PC-3 (cell line): ENCODE data around the gene PARP15. TPM values are rescaled to one million over a fixed set of nuclear protein-coding genes. Genes with fewer than 3 reads are reported as not detected.

Experiments used
- ATAC-seq: fragments of 200-7000 bp; cut with Tn5 transposase; 2 replicates; pipeline ENCODE4 v1.9.1; 2020; ENCODE audit warnings: mild to moderate bottlenecking, moderate library complexity
- BruUV-seq: library from RNA; stranded (reverse); fragments of 400-500 nt; replicated peaks from 2 replicates; lab custom pipeline; 2021; lab: Mats Ljungman, UMichigan
- CTCF ChIA-PET: fragments of 300-600 bp; sonication (Branson Sonifier 250); formaldehyde crosslinking; loops from one replicate; lab custom pipeline; 2022; ENCODE audit warnings: antibody characterized with exemption; lab: Charles Lee
- POLR2A ChIA-PET: fragments of 300-600 bp; sonication (Branson Sonifier 250); formaldehyde crosslinking; loops from one replicate; lab custom pipeline; 2022; ENCODE audit warnings: antibody characterized with exemption; ENCODE audit not compliant: unreplicated experiment; lab: Charles Lee
- DNase-seq: peaks from one replicate; pipeline ENCODE4 v3.0.0-alpha.2; 2015
- H2AFZ ChIP-seq: fragments of 300-600 bp; sonication (generic); 2 replicates; pipeline ENCODE4 v1.6.0; 2016; ENCODE audit warnings: antibody characterized with exemption, low read length
- H3F3A ChIP-seq: fragments of 300-600 bp; sonication (generic); one replicate; pipeline ENCODE4 v1.6.0; 2017; ENCODE audit warnings: antibody characterized with exemption, low read length, control low read depth, mild to moderate bottlenecking; ENCODE audit not compliant: unreplicated experiment
- H3K27ac ChIP-seq: fragments of 300-600 bp; sonication (generic); 2 replicates; pipeline ENCODE4 v1.5.1; 2016; ENCODE audit warnings: mild to moderate bottlenecking, low read length
- H3K27me3 ChIP-seq: fragments of 300-600 bp; sonication (generic); 2 replicates; pipeline ENCODE4 v1.6.1; 2016; ENCODE audit warnings: low read length, mixed read lengths
- H3K36me3 ChIP-seq: fragments of 300-600 bp; sonication (generic); 2 replicates; pipeline ENCODE4 v1.6.1; 2016; ENCODE audit warnings: low read depth, mixed run types, low read length, mixed read lengths
- H3K4me1 ChIP-seq: fragments of 300-600 bp; sonication (generic); 2 replicates; pipeline ENCODE4 v1.5.1; 2016; ENCODE audit warnings: low read length; ENCODE audit not compliant: insufficient read depth
- H3K4me2 ChIP-seq: fragments of 300-600 bp; sonication (generic); 2 replicates; pipeline ENCODE4 v1.6.0; 2016; ENCODE audit warnings: low read length
- H3K4me3 ChIP-seq: fragments of 300-600 bp; sonication (generic); 2 replicates; pipeline ENCODE4 v1.5.1; 2016; ENCODE audit warnings: mild to moderate bottlenecking, low read length, mixed read lengths
- H3K79me2 ChIP-seq: fragments of 300-600 bp; sonication (generic); 2 replicates; pipeline ENCODE4 v1.6.1; 2017; ENCODE audit warnings: low read length, mixed read lengths
- H3K9ac ChIP-seq: fragments of 300-600 bp; sonication (generic); 2 replicates; pipeline ENCODE4 v1.6.0; 2016; ENCODE audit warnings: mild to moderate bottlenecking, low read length
- H3K9me2 ChIP-seq: fragments of 300-600 bp; sonication (generic); replicated peaks from 2 replicates; pipeline ENCODE4 v1.6.1; 2016; ENCODE audit warnings: mixed run types, low read length, mixed read lengths
- H3K9me3 ChIP-seq: fragments of 300-600 bp; sonication (generic); 2 replicates; pipeline ENCODE4 v1.6.1; 2016; ENCODE audit warnings: low read length, mixed read lengths
- H4K20me1 ChIP-seq: fragments of 300-600 bp; sonication (generic); 2 replicates; pipeline ENCODE4 v1.6.1; 2016; ENCODE audit warnings: low read length, mixed read lengths
- EZH2 ChIP-seq: fragments of 300-600 bp; sonication (generic); IDR thresholded peaks from one replicate; pipeline ENCODE4 v1.6.1; 2017; ENCODE audit warnings: antibody characterized with exemption, mild to moderate bottlenecking, low read length; ENCODE audit not compliant: unreplicated experiment
- EZH2phosphoT487 ChIP-seq: fragments of 300-600 bp; sonication (generic); IDR thresholded peaks from 2 replicates; pipeline ENCODE4 v1.6.1; 2018; ENCODE audit warnings: mild to moderate bottlenecking, antibody characterized with exemption, low read length, borderline replicate concordance
- intact Hi-C: fragments of 100-400 bp; cut with micrococcal nuclease; formaldehyde crosslinking; loops from 2 replicates; pipeline ENCODE4 v1.9.0; 2023
- total RNA-seq: library from RNA; depleted of rRNA; stranded (reverse); fragments of >200 nt; gene quantifications from 2 replicates; pipeline ENCODE4 v1.2.3, GENCODE V29; 2014
- TF ChIP-seq, protein P1 (sequence below): fragments of 300-600 bp; sonication (generic); conservative IDR thresholded peaks from 2 replicates; pipeline ENCODE4 v1.5.1; 2017; ENCODE audit warnings: antibody characterized with exemption, low read depth, mild to moderate bottlenecking, low read length

PARP15 gene
- total RNA-seq, 1 experiment from 2014 or later, result not detected

DNA sequence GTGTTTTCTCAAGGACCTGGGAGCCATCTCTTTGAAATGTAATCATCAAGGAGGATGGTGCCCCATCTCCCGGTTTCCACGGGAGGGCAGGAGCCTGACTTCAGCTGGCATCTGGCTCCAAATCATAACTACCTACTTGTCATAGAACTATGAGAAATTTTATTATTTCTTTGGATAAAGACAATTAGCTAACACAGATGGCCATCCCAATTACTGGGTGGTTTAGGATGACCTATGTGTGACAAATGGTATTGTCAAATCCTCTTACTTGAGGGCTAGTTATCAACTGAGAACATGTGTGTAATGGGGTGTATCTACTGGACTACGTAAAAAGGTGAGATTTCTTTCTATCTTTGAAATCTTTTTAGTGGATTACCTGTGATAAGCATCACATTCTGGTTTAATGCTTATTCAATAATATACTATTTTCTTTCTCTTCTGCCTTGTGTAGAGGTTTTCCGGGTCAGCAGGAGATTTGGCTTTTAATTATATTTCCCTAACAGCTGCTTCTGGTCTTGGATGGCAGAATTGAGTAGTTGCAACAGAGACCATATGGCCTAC, 87.9 kb downstream of the PARP15 start:
- Histone ChIP-seq H3K27ac (no peak overlapping the region), H3K9me2 (no peaks in the 10 kb centered on the region), H3K9me3 (no peaks in the 10 kb centered on the region), H3K4me1 (peaks cover 14% of the 10 kb centered on the region), H3K79me2 (no peaks in the 10 kb centered on the region), H3F3A (no peaks in the 10 kb centered on the region), H3K4me2 (no peak overlapping the region), H3K27me3 (no peaks in the 10 kb centered on the region), H3K4me3 (no peak overlapping the region), H3K36me3 (no peaks in the 10 kb centered on the region), H2AFZ (no peak overlapping the region), H4K20me1 (no peaks in the 10 kb centered on the region), H3K9ac (no peak overlapping the region)
- ChIA-PET POLR2A (no interaction called here), CTCF (no interaction called here)
- ATAC-seq (no peak), DNase-seq (no peak)
- no TSS peak for BruUV-seq
- TF ChIP-seq EZH2 (no peak), EZH2phosphoT487 (no peak)
- TF ChIP-seq, protein P1, sequence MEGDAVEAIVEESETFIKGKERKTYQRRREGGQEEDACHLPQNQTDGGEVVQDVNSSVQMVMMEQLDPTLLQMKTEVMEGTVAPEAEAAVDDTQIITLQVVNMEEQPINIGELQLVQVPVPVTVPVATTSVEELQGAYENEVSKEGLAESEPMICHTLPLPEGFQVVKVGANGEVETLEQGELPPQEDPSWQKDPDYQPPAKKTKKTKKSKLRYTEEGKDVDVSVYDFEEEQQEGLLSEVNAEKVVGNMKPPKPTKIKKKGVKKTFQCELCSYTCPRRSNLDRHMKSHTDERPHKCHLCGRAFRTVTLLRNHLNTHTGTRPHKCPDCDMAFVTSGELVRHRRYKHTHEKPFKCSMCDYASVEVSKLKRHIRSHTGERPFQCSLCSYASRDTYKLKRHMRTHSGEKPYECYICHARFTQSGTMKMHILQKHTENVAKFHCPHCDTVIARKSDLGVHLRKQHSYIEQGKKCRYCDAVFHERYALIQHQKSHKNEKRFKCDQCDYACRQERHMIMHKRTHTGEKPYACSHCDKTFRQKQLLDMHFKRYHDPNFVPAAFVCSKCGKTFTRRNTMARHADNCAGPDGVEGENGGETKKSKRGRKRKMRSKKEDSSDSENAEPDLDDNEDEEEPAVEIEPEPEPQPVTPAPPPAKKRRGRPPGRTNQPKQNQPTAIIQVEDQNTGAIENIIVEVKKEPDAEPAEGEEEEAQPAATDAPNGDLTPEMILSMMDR, result no peak
- intact Hi-C loops, result no loop called here

DNA sequence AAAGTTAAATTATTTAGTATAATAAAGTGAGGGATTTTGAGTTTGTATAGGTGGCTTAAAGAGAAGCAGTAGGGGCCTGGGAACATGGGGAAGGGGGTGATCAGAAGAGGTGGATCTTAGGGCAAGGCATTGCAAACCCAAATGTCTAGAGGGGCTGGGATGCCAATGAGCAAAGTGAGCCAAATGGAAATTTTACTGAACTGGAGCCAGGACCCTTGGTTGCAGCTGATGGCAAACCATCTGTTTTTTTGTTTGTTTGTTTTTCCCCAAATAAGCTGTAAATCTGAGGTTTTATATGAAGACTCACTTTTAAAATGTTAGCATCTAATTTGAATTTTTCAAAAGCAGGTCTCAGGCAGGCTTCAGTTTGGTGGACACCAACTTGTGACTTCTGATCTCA, 88.4 kb downstream of the PARP15 start:
- Histone ChIP-seq H3K79me2 (no peaks in the 10 kb centered on the region), H4K20me1 (no peaks in the 10 kb centered on the region), H3K4me2 (no peak overlapping the region), H3K36me3 (no peaks in the 10 kb centered on the region), H3F3A (no peaks in the 10 kb centered on the region), H3K9ac (no peak overlapping the region), H3K9me2 (no peaks in the 10 kb centered on the region), H3K9me3 (no peaks in the 10 kb centered on the region), H2AFZ (no peak overlapping the region), H3K4me1 (peaks cover 14% of the 10 kb centered on the region), H3K4me3 (no peak overlapping the region), H3K27me3 (no peaks in the 10 kb centered on the region), H3K27ac (no peak overlapping the region)
- CTCF ChIA-PET, result no interaction called here
- intact Hi-C loops, result no loop called here
- TF ChIP-seq EZH2phosphoT487 (no peak), EZH2 (no peak)
- TF ChIP-seq, protein P1, result no peak
- no peak for DNase-seq
- POLR2A ChIA-PET, result no interaction called here
- no peak for ATAC-seq
- no TSS peak for BruUV-seq

DNA sequence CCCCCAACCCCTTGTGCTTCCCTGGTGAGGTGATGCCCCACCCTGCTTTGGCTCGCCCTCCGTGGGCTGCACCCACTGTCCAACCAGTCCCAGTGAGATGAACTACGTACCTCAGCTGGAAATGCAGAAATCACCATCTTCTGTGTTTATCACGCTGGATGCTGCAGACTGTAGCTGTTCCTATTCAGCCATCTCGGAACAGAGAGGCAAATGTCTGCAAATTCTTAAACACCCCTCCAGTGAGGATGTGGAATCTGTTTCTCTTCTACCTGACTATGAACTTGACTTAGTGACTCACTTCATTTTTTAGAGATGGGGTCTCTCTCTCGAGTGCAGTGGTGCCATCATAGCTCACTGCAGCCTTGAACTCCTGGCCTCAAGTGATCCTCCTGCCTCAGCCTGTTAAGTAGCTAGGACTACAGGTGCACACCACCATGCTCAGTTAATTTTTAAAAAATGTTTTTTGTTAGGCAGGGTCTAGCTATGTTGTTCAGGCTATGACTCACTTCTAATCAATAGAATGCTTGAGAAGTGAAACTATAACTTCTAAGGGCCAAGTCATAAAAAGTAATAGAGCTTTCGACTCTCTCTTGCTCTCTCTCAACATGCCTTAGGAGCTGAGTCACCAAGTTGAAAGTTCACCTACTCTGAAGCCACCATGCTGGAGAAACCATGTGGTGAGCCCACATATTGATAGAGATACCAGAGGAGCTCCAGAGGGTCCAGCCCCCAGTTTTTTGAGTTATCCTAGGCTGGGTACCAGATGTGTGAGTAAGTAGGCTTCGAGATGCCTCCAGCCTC, 91.7 kb downstream of the PARP15 start:
- peak overlapping the region; percentile 35; the same call in 1 of the 2 replicates for H3K9ac ChIP-seq
- no peaks in the 10 kb centered on the region for H3F3A ChIP-seq
- intact Hi-C loops, result no loop called here
- no TSS peak for BruUV-seq
- POLR2A ChIA-PET, result interaction anchor here (0.5 to 0.6 kb wide), 2 partner anchors 34 to 253 kb away, joined by 3 read pairs; no protein-coding TSS in a partner anchor
- TF ChIP-seq, protein P1, result no peak
- no peak for TF ChIP-seq EZH2phosphoT487
- TF ChIP-seq EZH2, result no peak
- no peaks in the 10 kb centered on the region for H3K79me2 ChIP-seq
- DNase-seq (peak; percentile 95), ATAC-seq (peak; percentile 95)
- H2AFZ ChIP-seq, result peak overlapping the region; percentile 74
- no peaks in the 10 kb centered on the region for H4K20me1 ChIP-seq
- H3K9me2 ChIP-seq, result no peaks in the 10 kb centered on the region
- H3K36me3 ChIP-seq, result no peaks in the 10 kb centered on the region
- H3K9me3 ChIP-seq, result no peaks in the 10 kb centered on the region
- no peaks in the 10 kb centered on the region for H3K27me3 ChIP-seq
- no peak overlapping the region for H3K4me3 ChIP-seq
- peaks cover 14% of the 10 kb centered on the region for H3K4me1 ChIP-seq
- CTCF ChIA-PET, result no interaction called here
- peak overlapping the region; percentile 62 for H3K27ac ChIP-seq
- H3K4me2 ChIP-seq, result peak overlapping the region; percentile 8; the same call in 1 of the 2 replicates
